ENCODE results near the gene PKNOX2.

Gene PKNOX2

DNA sequence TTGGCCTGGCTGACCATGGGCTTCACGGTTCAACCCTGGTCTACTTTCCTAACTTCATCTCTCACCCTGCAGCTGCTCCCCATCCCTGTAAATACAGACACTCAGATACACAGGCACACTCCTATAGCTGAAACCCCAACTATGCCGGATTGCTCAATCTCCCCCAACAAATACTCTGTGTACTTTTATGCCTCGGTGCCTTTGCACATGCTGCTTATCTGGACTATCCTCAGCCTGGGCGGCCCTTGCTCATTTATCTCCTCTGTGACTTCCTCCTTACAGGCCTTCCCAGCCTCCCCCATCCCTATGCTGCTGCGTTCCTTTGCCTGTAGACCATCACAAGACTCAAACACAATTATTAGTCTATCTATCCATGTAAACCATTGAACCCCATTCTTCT is 76.6 kb downstream of the PKNOX2 start:
- DNase-seq (ENCODE audit: low read depth), result no peak
- no peak overlapping the region for H3K4me3 ChIP-seq (ENCODE audit: control insufficient read depth, low read depth, low read length)
- TF ChIP-seq, protein P1, sequence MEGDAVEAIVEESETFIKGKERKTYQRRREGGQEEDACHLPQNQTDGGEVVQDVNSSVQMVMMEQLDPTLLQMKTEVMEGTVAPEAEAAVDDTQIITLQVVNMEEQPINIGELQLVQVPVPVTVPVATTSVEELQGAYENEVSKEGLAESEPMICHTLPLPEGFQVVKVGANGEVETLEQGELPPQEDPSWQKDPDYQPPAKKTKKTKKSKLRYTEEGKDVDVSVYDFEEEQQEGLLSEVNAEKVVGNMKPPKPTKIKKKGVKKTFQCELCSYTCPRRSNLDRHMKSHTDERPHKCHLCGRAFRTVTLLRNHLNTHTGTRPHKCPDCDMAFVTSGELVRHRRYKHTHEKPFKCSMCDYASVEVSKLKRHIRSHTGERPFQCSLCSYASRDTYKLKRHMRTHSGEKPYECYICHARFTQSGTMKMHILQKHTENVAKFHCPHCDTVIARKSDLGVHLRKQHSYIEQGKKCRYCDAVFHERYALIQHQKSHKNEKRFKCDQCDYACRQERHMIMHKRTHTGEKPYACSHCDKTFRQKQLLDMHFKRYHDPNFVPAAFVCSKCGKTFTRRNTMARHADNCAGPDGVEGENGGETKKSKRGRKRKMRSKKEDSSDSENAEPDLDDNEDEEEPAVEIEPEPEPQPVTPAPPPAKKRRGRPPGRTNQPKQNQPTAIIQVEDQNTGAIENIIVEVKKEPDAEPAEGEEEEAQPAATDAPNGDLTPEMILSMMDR (conservative IDR thresholded peaks at IDR 0.05; ENCODE audit: control insufficient read depth, insufficient read depth, low read depth, low read length), result no peak

DNA sequence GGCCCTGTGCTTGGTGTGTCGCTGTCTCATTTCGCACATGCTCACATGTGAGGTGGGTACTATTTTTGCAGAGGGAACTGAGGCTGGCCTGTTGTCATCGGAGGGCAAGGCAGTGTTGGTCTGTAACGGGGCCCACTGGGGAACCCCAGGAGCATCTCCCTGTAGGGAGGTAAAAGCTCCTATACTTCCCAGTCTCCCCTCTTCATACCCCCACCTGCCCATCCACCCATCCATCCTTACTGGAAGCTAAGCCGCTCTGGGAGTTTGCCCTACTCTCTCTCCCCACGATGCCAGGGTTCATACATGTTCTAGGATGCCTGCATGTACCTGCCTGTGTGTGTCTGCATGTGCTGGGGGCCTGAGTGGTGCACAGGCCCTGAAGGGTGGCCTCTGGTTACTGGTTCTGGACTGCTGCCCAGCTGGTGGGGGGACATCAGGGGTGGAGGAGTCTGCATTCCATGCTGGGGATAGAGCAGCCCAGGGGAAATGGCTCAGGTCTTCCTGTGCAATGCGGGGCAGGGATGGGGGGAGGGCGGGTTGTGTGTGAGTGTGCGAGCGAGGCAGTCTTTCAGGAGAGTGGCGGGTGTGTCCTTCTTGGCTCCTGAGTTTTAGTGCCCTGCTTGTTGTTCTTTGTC is 77.7 kb downstream of the PKNOX2 start:
- TF ChIP-seq, protein P1 (conservative IDR thresholded peaks at IDR 0.05; ENCODE audit: control insufficient read depth, insufficient read depth, low read depth, low read length), result no peak
- no peak for DNase-seq (ENCODE audit: low read depth)
- no peak overlapping the region for H3K4me3 ChIP-seq (ENCODE audit: control insufficient read depth, low read depth, low read length)

DNA sequence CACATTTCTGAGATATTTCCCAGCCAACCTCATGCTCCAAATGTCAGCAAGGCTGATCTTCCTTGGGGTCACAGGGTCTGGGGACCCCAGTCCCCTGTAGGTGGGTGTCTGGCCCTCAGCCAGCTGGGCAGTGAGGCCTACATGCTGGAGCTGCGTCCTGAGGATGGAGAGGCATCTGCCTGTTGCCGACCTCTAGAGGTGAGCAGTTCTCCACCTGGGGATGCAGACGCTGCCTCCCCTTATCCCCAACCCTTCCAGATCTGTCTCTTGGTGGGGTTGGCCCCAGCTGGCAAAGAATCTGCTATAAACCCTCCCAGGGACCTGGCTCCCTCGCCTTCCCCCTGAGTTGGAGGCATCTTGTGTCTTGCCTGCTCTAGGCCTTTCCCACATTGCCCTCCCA is 79.6 kb downstream of the PKNOX2 start:
- H3K4me3 ChIP-seq (ENCODE audit: control insufficient read depth, low read depth, low read length), result no peak overlapping the region
- no peak for DNase-seq (ENCODE audit: low read depth)
- TF ChIP-seq, protein P1 (conservative IDR thresholded peaks at IDR 0.05; ENCODE audit: control insufficient read depth, insufficient read depth, low read depth, low read length), result no peak

DNA sequence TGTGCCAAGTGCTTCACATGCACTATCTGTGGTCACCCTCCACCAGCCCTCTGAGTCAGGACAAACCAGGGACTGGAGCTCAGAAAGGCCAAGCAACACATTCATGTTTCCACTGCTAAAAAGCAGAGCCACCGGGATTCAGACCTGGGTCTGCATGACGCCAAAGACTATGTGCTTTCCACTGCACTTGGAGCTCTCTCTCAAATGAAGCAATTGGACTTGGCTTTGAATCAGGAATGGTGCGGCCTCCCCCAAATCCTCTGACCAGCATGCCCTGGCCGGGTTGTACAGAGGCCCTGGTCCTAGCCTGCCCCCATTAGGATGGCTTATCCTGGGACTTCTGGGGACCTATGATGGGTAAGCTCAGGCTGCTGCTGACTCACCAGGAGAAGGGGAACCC is 80.7 kb downstream of the PKNOX2 start:
- no peak for DNase-seq (ENCODE audit: low read depth)
- no peak overlapping the region for H3K4me3 ChIP-seq (ENCODE audit: control insufficient read depth, low read depth, low read length)
- TF ChIP-seq, protein P1 (conservative IDR thresholded peaks at IDR 0.05; ENCODE audit: control insufficient read depth, insufficient read depth, low read depth, low read length), result no peak

DNA sequence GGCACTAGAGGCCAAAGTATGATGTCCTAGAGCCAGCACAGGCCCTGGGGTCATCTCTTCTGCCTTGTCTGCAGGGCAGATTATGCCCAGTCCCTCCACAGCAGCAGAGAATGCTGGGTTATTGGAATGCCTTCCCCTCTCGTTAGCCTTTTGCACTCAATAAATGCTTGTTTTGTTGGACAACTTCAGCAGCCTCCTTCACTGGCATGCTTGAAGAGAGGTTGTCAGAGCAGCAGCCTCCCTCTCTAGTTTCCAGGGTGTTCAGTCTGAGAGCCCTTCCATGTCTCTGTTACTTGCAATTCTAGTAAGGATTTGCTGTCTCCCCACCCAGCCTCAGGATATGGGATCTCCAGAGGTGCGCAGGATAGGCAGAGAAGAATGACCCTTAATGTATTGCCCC is 82.9 kb downstream of the PKNOX2 start:
- H3K4me3 ChIP-seq (ENCODE audit: control insufficient read depth, low read depth, low read length), result no peak overlapping the region
- TF ChIP-seq, protein P1 (conservative IDR thresholded peaks at IDR 0.05; ENCODE audit: control insufficient read depth, insufficient read depth, low read depth, low read length), result no peak
- no peak for DNase-seq (ENCODE audit: low read depth)

DNA sequence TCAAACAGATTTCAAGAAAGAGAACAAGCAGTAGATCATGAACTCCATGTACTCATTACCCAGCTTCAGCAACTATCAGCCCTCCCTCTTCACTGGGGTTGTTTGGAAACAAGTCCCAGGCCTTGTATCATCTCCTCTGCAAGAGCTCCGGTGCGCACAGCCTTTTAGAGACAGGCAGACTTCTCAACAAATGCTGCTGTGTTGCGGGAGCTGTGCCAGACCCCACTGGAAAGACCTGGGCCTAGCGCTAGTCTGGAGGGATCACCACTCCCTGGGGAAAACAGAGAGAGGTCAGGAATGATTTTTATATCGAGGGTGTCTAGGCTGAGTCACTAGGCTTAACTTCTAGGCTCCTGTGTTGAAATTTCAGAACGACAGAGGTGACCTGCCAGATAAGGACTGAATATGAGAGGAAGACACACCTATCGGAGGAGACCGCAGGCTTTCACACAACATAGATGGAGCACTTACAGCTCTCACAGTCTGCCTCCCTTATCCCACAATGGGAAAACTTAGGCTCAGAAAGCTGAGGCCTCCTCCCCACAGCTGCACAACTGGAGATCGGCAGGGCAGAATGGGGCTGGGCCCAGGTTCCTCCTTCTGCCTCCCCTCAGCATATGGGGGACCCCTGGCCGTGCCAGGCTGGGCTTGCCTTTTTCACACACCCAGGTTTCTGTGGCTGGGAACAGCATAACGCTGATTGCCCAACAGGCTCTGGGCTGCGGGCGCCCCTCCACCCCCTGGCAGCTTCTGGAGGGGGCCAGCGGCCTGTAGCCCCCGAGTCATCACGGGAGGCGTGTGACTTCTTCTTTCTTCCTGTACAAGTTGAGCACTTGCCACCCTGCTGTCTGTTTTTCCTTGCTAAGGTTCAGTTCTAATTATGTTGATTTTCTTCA is 86.0 kb downstream of the PKNOX2 start:
- no peak for DNase-seq (ENCODE audit: low read depth)
- TF ChIP-seq, protein P1 (conservative IDR thresholded peaks at IDR 0.05; ENCODE audit: control insufficient read depth, insufficient read depth, low read depth, low read length), result no peak
- H3K4me3 ChIP-seq (ENCODE audit: control insufficient read depth, low read depth, low read length), result no peak overlapping the region

All from fibroblast of mammary gland (primary cell).